Jurkat, Clone E6-1 (cell line): ENCODE data around the gene ALDH1L2.

ENCODE experiments used
- DNase-seq: peaks from one replicate; pipeline ENCODE4 v3.0.0-alpha.2; 2011; ENCODE audit warnings: low read depth, low spot score
- H3K4me3 ChIP-seq: 2 replicates; pipeline ENCODE4 v1.5.1; 2011; ENCODE audit warnings: mild to moderate bottlenecking, low read length, control low read depth, moderate library complexity

ALDH1L2 gene

DNA sequence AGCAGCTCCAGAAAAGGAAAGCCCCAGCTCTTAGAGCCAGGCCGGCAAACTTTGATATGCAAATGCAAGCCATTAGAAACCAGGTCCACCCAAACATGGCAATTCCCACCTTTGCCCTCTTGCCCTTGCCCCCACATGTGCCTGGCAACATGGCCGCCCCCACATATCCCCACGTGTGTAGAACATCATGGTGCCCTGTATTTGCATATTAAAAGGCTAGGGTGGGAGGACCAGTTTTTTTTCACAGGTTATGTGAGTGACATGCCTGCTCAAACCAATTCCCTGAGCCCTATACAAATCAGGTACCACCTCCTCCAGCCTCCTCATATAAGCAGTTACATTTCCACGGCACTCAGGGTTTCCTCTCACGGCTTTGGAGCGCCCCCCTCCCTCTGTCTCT is 6.1 kb upstream of the ALDH1L2 start:
- H3K4me3 ChIP-seq: no peak overlapping the region
- no peak for DNase-seq

DNA sequence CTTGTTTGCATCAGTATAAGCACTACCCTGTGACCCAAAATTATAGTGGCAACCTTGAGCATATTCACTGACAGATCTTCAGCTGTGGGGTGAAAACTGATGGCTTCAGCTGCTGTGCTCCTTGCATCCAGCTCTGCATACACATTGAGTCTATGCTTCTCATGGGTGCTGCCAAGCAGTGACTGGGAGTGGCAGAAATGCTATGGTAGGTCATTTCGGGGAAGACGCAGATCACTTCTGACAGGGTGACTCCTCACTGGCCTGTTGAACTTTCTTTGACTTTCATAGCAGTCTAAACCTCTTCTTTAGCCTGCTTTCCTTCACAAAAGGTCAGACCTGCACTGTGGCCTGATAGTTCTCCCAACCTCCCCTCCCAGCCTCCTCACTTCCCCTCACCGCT is 5.6 kb upstream of the ALDH1L2 start:
- H3K4me3 ChIP-seq: no peak overlapping the region
- no peak for DNase-seq

DNA sequence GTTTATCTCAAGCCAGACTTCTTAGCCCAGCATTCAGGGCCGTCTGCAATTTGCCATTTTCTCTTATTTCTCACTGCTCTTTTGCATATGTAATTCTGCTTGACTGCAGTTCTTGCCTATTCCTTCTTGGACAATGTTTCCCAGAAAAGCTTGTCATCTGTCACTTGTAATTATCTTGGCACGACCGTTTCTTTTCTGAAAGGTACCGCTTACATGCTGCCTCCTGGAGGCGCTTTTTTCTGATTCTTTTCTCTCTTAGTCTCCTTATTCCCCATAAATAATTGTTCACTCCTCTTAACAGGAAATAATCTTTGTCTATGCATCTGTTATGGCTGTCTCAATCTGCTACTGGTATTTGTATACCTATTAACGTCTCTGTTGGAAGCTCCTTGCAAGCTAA is 1.2 kb upstream of the ALDH1L2 start:
- no peak overlapping the region for H3K4me3 ChIP-seq
- no peak for DNase-seq

DNA sequence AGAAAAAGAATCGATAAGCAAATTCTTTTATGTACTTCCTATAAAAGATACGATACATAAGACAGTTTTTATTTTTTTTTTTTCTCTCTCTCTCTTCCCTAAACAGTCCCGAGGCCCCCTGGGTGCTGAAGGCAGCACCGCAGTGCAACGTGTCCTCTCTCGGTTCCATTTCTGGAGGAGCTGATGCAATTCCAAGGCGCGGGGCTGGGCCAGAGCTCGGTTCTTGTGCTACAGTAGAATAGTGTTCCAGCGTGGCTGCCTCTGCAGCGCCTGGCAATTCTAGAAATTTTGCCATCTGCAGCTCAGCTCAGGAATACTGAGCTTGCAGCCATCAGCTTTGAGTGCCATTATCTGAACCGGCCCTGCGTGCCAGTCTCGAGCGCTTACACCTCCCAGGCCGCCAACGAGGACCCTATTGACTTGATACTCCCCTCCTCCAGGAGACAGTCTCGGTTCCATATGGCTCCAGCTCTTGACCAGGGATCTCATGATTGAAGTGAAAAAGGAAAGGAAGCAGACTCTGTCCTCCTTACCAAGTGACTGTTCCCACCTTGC is 630 bp downstream of the ALDH1L2 start:
- H3K4me3 ChIP-seq: no peak overlapping the region
- DNase-seq: no peak

DNA sequence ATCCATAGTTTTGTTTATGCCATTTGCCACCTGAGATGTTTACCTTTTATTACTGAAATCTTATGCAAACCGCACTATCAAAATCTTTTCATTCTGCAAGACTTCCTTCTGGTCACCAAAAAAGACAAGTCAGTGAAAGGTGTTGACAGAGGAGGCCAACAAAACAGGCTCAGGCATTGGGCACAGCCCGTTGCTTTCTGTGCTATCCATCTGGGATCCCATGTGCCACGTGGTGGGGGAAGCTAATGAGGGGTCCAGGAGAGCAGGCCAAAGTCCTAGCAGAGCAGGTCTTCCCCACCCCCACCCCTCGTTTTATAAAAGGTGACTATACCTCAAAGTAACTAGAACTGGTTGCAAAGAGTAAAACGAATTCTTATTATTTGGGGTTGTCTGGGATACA is 1.2 kb downstream of the ALDH1L2 start:
- no peak for DNase-seq
- H3K4me3 ChIP-seq: no peak overlapping the region

DNA sequence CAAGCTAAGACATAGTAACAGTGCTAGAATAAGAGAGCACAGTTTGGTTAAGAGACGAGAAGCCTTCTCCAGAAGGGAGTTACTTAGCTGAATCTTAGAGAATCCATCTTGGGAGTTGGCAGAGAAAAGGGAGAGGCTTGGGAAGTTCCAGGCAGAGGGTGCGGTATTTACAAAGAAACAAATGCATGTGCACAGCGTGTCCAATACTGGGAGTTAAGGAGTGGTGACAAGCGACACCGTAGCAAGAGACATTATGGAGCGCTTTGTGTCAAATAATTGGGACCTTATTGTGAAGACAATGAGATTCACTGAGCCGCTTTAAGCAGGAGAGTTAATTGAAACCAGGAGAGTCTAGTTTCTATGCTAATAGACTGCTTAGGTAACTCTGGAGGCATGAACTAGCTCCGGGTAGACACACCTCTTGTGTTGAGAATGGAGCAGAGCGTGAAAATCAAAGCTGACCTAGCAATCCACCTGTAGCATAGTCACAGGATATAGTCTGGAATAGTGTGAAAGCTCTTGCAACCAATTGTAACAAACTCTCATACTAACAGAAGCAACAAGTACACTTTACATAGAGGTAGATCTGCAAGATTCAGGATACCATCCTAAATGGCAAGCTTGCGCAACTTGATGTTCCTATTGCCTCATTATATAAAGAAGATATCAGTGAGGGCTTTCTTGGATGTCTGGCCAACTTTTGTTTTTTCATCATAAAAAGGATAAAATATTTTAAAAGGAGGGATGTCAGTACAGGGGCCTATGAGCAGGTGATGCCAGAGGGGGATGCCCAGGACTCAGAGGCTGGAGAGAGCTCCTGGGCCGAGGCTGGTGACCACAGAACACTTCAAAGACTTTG is 5.3 kb downstream of the ALDH1L2 start:
- H3K4me3 ChIP-seq: no peak overlapping the region
- DNase-seq: no peak

DNA sequence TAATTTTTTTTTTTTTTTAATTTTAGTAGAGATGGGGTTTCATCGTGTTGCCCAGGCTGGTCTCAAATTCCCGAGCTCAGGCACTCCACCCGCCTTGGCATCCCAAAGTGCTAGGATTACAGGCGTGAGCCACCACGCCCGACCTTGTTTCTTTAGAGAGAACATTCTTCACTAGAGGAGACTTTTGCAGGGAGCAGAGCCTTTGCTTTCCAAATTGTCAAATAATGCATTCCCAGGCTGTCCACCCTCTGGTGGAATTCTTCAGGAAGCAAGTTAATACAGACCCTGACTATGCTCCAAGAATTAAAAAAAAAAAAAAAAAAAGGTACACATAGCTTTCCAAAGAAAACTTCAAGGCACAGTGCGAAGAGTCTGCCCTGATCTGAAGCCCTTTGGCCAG is 6.8 kb downstream of the ALDH1L2 start:
- H3K4me3 ChIP-seq: no peak overlapping the region
- no peak for DNase-seq

DNA sequence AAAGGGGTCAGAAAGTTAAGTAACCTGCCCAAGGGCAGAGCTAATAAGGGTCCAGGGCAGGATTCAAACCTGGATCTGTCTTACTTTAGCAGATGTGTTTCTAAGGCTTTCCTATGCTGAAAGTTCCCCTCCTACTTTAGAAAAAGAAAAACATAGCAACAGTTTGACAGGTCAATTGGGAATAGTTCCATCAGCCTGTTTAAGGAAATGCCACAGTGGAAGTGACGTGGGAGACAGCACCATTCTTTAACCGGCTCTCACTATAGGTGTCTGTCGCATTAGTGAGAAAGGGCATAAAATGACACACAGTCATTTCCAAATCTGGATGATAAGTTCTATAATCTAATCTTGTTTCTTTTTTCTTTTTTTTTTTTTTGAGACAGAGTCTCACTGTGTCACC is 7.3 kb downstream of the ALDH1L2 start:
- H3K4me3 ChIP-seq: no peak overlapping the region
- no peak for DNase-seq

DNA sequence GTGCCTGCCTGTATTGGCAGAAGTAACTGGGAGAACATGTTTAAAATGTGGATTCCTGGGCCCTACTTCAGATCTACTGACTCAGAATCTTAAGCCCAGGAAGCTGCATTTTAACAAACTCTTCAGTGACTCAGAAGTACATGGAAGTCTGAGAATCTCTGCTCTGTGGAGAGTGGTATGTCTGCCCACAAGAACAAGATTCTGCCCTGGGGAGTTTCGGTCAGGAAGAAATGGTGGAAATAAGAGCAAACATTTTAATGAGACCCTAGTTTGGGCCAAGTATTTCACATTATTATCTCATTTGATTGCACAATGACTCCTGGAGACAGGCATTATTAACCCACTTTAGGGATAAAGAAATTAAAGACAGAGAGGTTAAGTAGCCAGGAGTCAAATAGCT is 8.2 kb downstream of the ALDH1L2 start:
- no peak for DNase-seq
- no peak overlapping the region for H3K4me3 ChIP-seq

DNA sequence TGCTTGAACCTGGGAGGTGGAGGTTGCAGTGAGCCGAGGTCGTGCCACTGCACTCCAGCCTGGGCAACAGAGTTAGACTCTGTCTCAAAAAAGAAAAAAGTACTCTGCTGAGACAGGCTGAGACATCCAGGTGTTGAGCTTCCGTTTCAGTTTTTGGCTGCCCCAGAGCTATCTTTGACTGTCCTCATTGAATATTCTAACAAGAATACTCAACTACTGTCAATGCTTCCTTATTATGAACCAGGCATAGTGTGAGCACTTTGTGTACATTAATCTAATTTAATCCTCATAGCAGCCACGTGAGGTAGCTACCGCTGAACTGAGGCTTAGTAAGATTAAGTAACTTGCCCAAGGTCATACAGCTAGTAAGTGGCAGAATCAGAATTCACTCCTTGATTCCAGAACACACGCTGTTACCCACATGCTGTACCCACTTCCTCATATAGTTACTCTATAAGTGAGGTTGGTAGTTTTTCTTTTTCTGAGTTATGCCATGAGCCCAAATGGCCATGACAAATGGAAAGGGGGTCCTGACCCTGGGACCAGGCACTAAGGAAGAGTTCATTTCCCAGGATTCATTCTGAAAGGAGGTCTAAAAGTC is 11.3 kb downstream of the ALDH1L2 start:
- no peak overlapping the region for H3K4me3 ChIP-seq
- no peak for DNase-seq

DNA sequence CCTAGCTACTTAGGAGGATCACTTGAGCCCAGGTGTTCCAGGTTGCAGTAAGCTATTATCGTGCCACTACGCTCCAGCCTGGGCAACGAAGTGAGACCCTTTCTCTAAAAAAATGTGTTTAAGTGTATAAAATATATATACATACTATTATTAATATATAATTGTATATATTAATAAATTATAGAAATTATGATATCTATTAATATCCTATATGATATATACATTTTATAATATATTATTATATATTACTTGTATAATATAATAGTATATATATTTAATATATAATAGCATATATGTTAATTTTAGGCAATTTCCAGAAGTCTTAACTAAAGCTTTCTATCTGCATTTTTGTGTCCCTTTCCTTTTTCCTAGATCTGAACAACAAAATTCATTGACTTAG is 12.3 kb downstream of the ALDH1L2 start:
- DNase-seq: no peak

DNA sequence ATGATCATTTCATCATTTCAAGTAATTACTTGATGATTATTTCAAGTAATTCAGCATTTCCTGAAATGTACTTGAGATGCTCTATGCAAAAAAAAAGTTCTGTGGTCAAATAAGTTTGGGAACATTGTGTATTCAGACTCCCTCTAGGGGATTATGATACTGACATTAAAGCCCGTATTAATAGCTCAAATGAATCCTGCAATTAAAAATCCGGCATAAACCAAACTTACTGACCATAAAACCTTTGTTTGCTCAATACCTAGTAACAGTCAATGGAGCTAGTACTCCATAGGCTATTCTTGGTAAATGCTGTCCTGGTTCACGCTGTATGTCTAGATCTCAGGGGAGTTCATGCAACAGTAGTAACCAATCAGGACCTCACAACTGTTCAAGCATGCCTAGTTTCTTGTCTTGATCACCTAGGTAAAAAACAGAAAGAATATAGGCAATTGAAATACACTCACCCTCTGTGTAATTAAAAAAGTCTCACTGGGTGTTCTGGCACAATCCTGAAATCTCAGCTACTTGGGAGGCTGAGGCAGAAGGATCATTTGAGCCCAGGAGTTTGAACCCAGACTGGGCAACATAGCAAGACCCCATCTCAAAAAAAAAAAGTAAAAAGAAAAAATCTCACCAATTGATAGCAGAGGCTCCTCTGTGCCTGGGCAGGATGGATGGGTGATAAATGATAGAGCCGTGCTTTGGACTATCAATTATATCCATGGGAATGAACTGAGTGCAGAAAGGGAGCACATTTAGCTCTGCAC is 14.1 kb downstream of the ALDH1L2 start:
- DNase-seq: no peak
- no peak overlapping the region for H3K4me3 ChIP-seq

More for the DNA sequence above, 12.3 kb downstream of the ALDH1L2 start:
- H3K4me3 ChIP-seq: no peak overlapping the region

DNA sequence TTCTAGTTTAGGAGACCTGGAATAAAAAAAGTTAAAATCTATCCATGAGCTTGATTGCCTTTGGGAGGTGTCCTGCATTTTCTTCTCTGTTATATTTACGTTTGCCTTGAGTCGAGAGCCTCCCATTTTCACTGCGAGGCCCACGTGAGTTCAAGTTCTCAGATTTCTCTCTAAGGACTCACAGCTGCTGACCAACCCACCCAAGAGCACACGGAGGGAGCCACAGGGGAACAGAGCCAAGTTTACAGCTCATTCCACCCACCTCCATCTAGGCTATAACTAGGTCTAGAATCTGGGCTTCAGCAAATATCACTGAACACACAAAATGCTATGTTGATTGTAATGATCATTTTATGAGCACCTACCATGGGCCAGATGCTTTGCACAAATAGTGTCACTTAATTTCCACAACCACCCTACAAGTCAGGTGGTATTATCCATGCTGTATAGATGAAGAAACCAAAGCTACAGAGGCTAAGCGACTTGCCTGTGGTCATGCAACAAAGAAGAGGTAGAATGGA is 16.7 kb downstream of the ALDH1L2 start:
- DNase-seq: no peak
- no peak overlapping the region for H3K4me3 ChIP-seq

DNA sequence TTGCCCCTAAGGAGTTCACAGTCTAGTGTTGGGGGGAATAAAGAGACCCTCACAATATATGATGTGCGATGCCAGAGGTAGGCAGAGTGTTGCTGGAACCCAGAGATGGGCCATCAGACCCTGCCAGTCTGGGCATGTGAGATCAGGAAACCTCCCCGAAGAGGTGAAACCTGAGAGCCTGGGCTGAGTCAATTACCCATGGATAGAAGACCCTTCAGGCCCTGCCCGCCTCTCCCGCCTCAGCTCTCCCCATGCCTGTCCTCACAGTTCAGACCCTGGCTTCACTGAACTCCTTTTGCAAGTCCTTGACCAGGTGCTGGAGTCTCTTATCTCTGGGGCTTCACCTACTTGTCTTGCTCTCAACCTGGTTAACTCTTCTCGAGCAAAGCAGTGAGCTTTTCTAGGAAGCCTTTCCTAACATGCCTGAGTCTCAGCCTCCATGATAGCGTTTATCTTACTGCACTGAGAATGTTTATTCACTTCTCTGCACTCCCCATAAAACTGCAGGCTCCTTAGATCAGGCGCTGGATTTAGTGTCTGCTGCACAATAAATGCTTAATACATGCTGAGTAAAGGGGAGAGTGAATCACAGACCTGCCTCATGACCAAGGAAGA is 19.6 kb downstream of the ALDH1L2 start:
- no peak for DNase-seq
- H3K4me3 ChIP-seq: no peak overlapping the region

DNA sequence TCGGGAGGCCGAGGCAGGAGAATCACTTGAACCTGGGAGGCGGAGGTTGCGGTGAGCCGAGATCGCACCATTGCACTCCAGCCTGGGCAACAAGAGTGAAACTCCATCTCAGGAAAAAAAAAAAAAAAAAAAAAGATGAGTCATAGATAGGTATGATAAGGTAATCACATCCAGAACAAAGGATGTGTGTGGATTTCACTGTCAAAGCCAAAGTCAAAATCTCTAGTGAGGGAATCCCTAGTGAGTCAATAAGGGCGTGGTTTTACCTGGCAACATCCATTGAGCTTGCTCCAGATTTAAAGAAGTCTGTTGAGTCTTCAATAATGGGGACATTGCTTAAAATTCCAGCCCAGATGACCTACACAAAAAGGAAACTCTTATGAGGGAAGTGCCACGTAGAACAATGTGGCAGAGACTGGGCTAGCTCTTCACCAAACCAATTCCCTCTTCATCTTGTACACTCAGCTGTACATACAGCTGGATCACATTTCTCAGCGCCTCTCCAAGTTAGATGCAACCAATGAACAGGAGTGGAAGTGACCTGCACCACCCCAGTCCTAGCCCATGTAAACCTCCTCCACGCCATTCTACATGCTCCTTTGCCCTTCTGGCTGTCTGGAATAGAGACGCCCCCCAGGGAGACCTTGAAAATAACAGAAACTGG is 23.4 kb downstream of the ALDH1L2 start:
- no peak overlapping the region for H3K4me3 ChIP-seq
- DNase-seq: no peak

DNA sequence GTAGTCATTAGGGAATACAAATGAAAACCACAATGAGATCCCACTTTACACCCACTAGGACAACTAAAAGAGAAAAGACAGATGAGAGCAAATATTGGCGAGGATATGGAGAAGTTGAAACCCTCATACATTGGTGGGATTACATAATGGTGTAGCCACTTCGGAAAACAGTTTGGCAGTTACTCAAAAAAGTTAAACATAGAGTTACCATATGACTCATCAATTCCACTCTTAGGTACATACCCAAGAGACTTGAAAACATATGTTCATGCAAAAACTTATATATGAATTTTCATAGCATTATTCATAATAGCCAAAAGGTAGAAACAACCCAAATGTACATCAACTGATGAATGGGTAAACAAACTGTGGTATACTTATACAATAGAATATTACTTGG is 27.1 kb downstream of the ALDH1L2 start:
- DNase-seq: no peak
- no peak overlapping the region for H3K4me3 ChIP-seq

DNA sequence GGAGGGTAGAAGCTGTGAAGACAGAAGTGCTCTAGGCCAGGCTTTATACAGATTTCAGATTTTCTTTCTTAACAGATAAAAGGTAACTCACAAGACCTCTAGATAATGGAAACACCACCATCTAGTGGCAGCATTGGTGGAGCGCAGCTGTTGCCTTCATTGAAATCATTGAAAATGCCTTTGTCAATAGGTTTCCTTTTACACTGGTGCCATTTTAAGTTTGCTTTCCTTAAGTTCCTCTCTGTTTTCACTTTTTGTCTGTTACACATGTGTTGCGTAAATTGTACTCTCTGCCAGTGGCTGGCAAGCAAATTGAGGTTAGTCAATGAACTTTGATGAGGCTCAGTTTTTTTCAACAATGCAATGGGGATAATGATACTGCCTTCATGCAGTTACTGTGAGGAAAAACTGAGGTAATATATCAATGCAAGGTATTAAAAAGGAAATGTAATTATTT is 31.1 kb downstream of the ALDH1L2 start:
- H3K4me3 ChIP-seq: no peak overlapping the region
- DNase-seq: peak; percentile 80

DNA sequence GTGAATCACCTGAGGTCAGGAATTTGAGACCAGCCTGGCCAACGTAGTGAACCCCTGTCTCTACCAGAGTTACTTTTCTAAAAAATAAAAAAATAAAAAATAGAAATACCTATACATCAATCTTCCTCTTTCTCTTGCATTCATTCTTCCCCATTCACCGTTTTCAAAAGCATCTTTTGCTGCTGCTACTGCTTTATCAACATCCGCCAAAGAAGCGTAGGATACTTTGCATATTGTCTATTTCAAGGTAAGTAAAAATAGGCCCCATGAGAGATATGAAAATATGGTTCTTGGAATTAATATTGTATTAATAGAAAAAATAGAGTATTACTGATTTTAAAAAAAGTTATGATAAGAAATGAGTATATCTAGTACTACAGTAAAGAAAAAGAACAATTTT is 32.3 kb downstream of the ALDH1L2 start:
- DNase-seq: no peak
- no peak overlapping the region for H3K4me3 ChIP-seq

DNA sequence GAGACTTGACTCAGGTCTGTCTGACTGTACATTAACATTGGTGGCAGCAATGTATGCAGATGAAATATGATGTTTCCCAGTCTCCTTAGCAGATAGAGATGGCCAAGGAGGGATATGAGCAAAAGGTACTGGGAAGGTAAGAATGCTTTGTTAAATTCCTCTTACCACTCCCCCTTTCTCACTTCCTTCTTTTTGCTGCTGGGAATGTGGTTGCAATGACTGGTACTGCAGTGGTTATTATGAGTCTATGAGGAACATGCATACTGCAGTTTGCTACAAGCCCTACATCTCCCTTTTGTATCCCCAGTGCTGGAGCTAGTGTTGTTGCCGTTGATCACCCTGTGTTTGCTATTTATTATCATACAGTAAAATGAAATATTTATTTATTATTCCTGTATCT is 35.9 kb downstream of the ALDH1L2 start:
- no peak for DNase-seq
- H3K4me3 ChIP-seq: no peak overlapping the region
